ENCODE data around the gene ARHGAP24. TPM values are rescaled to one million over a fixed set of nuclear protein-coding genes. Genes with fewer than 3 reads are reported as not detected.

ARHGAP24 gene
- polyA plus RNA-seq, 2 of the 4 experiments (the other 2 are of a cell fraction) = 1.7 to 12.1 TPM

DNA sequence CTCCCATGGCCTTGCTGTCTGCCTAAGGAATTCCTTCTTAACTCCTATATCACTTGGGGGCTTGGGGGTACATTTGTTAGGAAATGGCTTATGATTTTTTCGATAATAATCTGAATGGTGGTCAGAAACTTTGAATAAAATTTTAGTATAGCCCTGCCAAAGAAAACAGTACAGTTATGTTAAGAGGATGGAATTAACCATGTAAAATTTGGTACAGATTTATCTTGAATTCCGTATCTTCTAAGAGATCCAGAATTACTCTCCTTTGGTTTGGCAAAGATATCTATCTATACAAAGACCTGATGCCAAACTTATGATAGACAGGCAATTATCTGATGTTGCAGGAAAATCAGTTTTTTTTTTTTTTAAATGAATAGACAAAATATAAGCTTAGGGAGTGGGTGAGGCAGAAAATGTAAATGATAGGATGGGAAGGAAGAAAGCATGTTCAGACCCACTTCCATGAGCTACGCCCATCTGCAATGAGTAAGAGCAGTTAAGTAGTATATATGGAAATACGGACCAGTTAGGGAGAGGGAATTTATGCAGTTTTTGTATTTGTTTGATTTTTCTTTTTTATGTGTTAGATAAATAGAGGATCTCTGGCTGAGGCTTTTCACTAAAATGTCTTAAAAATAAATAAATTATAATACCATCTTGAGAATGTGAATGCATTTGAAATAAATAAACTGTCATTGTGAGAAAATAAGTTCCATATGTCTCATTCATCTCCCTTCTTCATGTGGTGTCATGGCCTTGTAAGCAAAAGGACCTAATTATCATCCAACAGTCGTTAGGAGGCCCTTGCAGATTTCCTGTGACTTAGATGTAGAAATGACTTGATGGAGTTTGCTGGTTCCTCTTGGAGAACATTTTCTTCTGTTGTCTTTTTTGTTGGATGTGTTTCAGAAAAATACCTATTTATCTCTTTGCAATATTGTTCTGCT lies 389.6 kb downstream of the ARHGAP24 start:
- no peak overlapping the region for H3K4me2 ChIP-seq
- no peak for DNase-seq (ENCODE audit: low read depth in 1 of 2, low spot score in 1 of 2)
- no peak for ATAC-seq
- no peak for FAIRE-seq
- H3K27ac ChIP-seq = no peak overlapping the region
- no peaks in the 10 kb centered on the region for H3K9me3 ChIP-seq
- H3K4me3 ChIP-seq = no peak overlapping the region
- POLR2A ChIA-PET = no interaction called here
- CTCF ChIA-PET = no interaction called here
- 68% methylated on average over 5 of the region's 5 CpGs for WGBS (ENCODE audit: missing lambda C conversion rate)
- peaks cover 18% of the 10 kb centered on the region for H3K4me1 ChIP-seq
- TF ChIP-seq NPAS2 (CRISPR knock-in tag; IDR thresholded peaks at IDR 0.05; ENCODE audit: borderline replicate concordance) (no peak), MYC (IDR thresholded peaks at IDR 0.05; ENCODE audit: borderline replicate concordance, low read length) (no peak), TFCP2L1 (CRISPR knock-in tag; IDR thresholded peaks at IDR 0.05) (no peak), PHF8 (IDR thresholded peaks at IDR 0.05; ENCODE audit: borderline replicate concordance, low read depth) (no peak), GATA3 (IDR thresholded peaks at IDR 0.05; ENCODE audit: borderline replicate concordance) (no peak), EP300 (IDR thresholded peaks at IDR 0.05) (no peak), JUN (IDR thresholded peaks at IDR 0.05) (no peak), POLR2AphosphoS2 (conservative IDR thresholded peaks at IDR 0.05; ENCODE audit: low read length) (no peak), ZNF302 (CRISPR knock-in tag; IDR thresholded peaks at IDR 0.05) (no peak), EHF (CRISPR knock-in tag; IDR thresholded peaks at IDR 0.05) (no peak)
- TF ChIP-seq, protein P1, sequence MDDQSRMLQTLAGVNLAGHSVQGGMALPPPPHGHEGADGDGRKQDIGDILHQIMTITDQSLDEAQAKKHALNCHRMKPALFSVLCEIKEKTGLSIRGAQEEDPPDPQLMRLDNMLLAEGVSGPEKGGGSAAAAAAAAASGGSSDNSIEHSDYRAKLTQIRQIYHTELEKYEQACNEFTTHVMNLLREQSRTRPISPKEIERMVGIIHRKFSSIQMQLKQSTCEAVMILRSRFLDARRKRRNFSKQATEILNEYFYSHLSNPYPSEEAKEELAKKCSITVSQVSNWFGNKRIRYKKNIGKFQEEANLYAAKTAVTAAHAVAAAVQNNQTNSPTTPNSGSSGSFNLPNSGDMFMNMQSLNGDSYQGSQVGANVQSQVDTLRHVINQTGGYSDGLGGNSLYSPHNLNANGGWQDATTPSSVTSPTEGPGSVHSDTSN (IDR thresholded peaks at IDR 0.05) = no peak
- TF ChIP-seq, protein P2, sequence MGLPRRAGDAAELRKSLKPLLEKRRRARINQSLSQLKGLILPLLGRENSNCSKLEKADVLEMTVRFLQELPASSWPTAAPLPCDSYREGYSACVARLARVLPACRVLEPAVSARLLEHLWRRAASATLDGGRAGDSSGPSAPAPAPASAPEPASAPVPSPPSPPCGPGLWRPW (IDR thresholded peaks at IDR 0.05) = no peak

DNA sequence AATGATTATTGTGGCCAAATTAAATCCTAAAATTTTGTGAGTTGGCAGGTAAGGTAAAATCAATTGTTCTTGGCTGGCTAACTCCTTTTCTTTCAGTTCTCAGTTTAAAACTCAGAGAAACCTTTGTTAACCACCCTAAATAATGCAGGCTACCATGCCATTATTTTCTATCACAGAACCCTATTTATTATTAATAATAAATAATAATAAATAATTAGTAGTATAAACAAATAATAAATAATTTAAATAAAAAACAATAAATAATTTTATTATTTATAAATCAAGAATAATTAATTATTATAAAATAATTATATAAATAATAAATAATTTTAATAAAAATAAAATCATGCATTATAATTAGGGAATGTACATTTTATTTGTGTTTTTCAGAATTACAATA lies 390.3 kb downstream of the ARHGAP24 start:
- POLR2A ChIA-PET = no interaction called here
- CTCF ChIA-PET = no interaction called here
- no peak overlapping the region for H3K4me2 ChIP-seq
- ATAC-seq = no peak
- DNase-seq (ENCODE audit: low read depth in 1 of 2, low spot score in 1 of 2) = no peak
- peaks cover 12% of the 10 kb centered on the region; the same call in 2 of the 3 replicates for H3K4me1 ChIP-seq
- H3K27ac ChIP-seq = no peak overlapping the region
- no peak overlapping the region for H3K4me3 ChIP-seq
- no peaks in the 10 kb centered on the region for H3K9me3 ChIP-seq
- TF ChIP-seq SMC3 (IDR thresholded peaks at IDR 0.05) (no peak), FOSL2 (IDR thresholded peaks at IDR 0.05) (no peak), FOSL2 (CRISPR knock-in tag; IDR thresholded peaks at IDR 0.05) (no peak), MAFK (IDR thresholded peaks at IDR 0.05; ENCODE audit: partially characterized antibody) (no peak), KDM5A (IDR thresholded peaks at IDR 0.05) (no peak), MYC (IDR thresholded peaks at IDR 0.05; ENCODE audit: borderline replicate concordance, low read length) (no peak)
- TF ChIP-seq, protein P3, sequence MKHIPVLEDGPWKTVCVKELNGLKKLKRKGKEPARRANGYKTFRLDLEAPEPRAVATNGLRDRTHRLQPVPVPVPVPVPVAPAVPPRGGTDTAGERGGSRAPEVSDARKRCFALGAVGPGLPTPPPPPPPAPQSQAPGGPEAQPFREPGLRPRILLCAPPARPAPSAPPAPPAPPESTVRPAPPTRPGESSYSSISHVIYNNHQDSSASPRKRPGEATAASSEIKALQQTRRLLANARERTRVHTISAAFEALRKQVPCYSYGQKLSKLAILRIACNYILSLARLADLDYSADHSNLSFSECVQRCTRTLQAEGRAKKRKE (CRISPR knock-in tag; IDR thresholded peaks at IDR 0.05; ENCODE audit: low read depth) = no peak
- FAIRE-seq = no peak

DNA sequence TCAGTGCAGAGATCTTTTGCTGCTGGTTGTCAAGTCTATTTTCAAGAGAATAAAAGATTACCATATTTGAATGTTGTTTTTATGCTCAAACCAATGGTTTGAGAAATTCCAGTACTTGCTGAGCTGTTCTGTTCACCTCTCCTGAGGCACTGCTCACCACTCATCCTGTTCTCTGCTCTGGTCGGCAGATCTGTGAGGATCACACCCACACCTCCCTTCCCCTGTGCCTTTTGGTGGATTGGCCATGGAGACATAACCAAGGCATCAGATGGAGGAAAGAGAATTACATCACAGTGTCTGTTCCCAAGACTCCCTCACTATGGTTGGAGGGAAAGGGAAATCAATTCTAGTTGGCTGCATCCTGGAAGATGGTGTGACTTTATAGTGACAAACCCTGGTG lies 391.6 kb downstream of the ARHGAP24 start:
- ChIA-PET CTCF (no interaction called here), POLR2A (no interaction called here)
- Histone ChIP-seq H3K9me3 (no peaks in the 10 kb centered on the region), H3K4me2 (no peak overlapping the region), H3K4me3 (no peak overlapping the region), H3K27ac (no peak overlapping the region), H3K4me1 (peaks cover 8% of the 10 kb centered on the region; the same call in 1 of the 3 replicates)
- no peak for DNase-seq (ENCODE audit: low read depth in 1 of 2, low spot score in 1 of 2)
- no peak for FAIRE-seq
- TF ChIP-seq JUNB (IDR thresholded peaks at IDR 0.05) (no peak), CBX2 (IDR thresholded peaks at IDR 0.05; ENCODE audit: borderline replicate concordance, low read depth) (no peak), RCOR1 (IDR thresholded peaks at IDR 0.05; ENCODE audit: low read depth, low read length) (no peak), JUN (IDR thresholded peaks at IDR 0.05) (no peak), RAD21 (conservative IDR thresholded peaks at IDR 0.05 in 1 of 2, IDR thresholded peaks at IDR 0.05 in 1 of 2) (no peak)
- TF ChIP-seq, protein P4, sequence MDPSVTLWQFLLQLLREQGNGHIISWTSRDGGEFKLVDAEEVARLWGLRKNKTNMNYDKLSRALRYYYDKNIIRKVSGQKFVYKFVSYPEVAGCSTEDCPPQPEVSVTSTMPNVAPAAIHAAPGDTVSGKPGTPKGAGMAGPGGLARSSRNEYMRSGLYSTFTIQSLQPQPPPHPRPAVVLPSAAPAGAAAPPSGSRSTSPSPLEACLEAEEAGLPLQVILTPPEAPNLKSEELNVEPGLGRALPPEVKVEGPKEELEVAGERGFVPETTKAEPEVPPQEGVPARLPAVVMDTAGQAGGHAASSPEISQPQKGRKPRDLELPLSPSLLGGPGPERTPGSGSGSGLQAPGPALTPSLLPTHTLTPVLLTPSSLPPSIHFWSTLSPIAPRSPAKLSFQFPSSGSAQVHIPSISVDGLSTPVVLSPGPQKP (IDR thresholded peaks at IDR 0.05; ENCODE audit: low read depth, low read length) = no peak
- ATAC-seq = no peak
- WGBS (ENCODE audit: missing lambda C conversion rate) = 89% methylated on average over 1 of the region's 1 CpG

Data from A549 (cell line).